HG03460 (cell line): ENCODE data around the gene ADAMTSL4.

Source experiments
- ATAC-seq: cut with Tn5 transposase; IDR thresholded peaks from one replicate; pipeline ENCODE4 v1.9.1; 2021; ENCODE audit not compliant: unreplicated experiment

ADAMTSL4 gene

DNA sequence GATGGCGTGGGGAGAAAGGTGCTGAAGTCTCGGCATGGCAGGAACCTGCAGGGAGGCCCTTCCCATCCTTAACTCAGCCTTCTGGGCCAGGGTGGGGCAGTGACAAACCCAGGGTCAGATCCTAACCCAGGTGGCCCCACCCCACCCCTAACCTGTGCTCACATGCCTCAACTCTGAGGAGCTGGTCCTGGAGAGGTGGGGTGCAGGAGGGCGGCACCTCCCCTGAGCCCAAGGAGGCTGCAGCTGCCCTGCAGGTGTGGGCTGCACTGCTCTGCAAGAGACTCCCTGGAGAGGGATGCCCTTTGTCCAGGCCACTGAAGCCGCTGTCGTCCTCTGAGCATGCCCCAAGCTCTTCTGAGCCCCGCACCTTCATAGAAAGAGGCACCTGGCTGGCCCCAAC, 15.2 kb upstream of the ADAMTSL4 start:
- no peak for ATAC-seq

DNA sequence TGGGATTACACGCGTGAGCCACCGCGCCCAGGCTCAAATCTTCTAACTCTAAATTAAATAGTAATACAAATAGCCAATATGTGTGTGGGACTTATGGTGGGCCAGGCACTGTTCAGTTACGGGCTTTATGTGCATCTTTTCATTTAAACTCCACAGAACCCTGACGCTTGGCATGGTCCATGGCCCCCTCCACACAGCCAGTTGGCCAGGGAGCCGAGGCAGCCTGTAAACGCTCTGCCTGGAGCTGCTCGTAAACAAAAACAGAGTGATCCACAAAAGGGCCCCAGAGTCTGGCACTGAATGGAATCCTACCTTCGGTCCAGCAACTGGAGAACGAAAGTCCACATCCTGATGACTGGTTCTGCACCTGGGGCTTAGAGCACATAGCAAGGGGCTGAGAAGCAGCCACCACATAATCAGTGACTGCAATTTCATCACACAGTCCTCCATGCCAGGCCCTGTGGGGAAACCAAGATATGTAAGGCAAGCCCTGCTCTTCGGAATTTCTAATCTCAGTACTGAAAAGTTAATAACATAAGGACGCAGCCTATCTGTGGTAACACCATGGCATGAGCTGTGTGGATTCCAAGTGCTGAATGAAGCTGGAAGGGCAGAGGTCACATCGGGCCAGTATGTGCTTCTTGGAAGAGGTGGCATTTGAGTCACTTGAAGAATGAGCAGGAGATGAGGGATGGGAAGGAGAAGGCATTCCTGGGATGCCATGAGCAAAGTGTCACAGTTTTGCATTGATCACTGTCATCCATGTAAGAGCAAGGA, 13.5 kb upstream of the ADAMTSL4 start:
- ATAC-seq, result no peak

DNA sequence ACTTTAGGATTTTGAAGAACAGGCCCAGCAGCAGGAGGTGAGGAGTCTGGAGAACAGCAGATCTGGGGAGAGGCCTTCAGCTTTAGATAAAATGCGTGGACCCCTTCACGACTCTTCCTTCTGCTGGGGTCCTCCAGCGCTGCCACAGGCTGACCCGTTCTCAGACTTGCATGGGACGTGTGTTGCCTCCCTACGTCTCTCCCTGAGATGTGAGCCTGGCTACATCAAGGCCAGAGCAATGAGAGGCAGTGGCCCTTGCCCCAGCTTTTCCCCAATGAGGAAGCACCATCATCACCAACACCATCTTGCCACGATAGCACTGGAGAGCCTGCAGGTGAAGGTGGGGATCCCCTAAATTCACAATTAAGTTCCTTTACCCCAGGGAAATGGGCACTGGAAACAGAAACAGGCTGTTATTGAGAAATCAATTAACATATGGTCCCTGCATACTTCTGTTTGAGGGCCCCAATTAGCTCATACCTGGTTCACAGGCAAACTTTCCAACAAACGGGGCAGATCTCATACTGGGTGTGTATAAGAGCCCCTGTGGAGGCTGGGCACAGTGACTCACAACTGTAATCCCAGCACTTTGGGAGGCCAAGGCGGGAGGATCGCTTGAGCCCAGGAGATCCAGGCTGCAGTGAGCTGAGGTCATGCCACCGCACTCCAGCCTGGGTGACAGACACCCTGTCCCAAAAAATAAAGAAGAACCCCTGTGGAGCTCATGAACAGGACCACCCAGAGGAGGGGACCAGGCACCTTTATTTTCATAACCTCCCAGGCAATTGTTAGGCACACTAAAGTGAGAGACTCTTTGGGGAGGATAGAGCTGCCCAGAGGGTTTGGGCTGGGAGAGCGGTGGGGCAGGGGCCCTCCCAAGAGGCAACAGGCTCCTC, 12.1 kb upstream of the ADAMTSL4 start:
- no peak for ATAC-seq

DNA sequence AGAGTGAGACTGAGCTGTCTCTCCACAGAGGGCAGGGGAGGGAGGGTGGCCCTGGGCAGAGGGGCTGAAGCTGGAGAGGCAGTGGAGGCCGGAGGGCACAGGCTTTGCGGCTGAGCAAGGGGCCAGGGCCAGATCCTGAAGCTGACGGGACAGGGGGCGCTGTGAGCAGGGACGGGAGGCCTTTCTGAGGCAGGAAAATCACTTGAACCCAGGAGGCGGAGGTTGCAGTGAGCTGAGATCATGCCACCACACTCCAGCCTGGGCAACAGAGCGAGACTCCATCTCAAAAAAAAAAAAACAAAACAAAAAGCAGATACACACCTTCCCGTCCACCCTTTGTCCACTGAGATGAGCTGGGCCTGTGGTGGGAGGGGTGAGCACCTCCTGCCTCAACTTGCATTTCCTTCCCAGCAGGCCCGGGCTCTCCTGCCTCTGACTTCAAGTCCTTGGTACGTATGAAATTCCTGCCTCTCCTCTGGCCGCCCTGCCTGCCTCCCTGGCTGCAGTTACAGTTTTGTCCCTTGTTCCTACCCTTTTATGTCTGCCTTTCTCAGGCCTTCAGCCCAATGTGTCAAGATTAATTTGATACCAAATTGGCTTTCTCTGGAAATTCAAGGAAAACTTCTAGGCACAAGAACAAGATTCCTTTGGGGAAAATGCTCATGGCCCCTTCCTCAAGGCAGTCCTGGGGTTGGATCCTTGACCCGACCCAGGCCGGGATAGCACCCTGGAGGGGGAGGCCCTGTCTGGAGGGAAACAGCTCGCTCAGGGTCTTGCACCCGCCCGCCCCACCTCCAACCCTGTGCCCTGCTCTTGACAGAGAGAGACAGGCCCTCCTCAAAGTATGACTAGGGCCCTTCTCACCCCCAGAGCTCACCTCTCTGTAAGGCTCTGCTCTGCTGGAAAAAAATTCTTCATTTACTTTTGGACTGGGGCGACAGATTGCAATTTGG, 11.2 kb upstream of the ADAMTSL4 start:
- no peak for ATAC-seq

DNA sequence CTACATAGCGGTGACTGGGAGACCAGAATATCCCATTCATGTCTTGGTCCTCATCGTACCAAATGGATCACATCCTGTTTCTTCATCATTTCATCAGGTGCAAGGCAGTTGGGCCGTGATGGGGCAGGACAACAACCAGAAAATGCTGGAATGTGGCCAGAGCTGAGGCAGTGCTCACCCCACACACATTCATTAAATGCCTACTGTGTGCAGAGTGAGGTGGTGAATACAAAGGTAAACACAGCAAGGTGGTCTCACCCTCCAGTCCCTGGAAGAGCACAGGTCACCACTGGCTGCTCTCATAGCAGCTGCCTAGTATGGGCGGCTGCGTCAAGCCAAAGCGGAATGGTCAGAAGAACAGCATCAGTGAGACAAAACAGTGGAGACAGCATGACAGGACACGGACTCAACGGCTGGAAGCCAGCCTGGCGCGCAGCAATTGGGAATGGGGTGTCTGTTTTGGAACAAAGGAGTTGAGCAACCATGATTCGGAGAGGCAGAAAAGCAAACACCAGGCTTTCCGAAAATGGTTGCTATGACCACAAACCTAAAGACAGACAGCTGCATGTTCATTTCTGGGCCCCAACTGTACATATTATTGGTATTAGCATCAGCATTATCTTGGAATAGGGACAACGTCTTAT, 5.6 kb upstream of the ADAMTSL4 start:
- no peak for ATAC-seq

DNA sequence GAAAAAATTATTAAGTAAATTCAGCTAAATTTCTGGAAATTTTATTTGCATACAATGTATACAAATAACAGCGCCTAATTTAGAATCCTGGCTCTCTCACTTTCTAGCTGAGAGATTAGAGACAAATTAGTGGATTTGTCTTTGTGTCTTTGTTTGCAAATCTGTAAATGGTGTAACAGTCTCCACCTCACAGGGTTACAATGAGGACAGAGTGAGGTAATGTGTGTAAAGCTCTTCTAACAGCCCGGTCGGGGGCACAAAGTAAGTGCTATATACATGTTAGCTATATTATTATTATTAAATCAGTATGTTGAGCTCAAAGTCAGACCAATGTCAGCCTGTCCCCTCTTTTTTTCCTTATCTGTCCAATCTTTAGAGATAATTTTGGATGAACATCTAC, 5.0 kb upstream of the ADAMTSL4 start:
- no peak for ATAC-seq

DNA sequence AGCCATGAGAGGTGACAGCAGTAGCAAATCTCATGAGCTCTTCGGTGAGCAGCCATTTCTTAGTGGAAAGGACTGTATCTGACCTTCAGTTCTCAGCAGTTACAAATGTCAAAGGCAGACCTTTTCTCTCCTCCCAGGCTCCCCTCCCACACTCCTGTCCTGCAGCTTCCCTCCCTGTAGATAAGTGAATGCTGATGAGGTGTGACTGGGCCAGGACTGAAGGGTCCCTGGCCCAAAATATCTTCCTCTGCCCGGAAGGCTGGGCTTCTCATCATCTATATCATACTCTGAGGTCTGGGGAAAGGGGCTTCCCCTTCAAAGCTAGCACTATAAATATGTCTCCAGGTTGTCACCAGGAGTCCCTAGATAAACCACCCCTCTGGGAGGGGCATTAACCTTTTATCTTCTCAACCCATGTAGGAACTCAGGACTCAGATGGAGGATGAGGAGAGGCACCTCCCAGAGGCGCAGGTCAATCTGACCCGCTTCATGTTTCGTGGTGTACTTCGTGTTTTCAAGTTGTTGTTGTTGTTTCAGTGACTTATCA, 3.6 kb upstream of the ADAMTSL4 start:
- ATAC-seq, result no peak

DNA sequence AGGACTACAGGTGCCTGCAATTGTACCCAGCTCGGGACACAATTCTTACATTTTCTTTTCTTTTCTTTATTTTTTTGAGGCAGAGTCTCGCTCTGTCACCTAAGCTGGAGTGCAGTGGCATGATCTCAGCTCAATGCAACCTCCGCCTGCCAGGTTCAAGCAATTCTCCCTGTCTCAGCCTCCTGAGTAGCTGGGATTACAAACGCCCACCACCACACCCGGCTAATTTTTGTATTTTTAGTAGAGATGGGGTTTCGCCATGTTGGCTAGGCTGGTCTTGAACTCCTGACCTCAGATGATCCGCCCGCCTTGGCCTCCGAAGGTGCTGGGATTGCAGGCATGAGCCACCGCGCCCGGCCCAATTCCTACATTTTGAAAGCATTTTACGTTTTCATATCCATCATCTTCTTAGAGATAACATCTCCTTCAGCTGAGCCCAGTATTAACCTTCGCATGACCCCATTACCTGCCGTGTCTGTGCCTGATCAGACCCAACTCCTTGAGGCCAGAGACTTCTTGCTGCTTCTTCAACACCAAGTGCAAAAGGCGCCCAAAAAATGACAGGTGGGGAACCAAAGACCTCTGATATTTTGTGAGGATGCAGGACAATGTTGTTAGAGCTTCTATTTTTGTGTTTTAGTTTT, 2.8 kb upstream of the ADAMTSL4 start:
- ATAC-seq, result no peak

DNA sequence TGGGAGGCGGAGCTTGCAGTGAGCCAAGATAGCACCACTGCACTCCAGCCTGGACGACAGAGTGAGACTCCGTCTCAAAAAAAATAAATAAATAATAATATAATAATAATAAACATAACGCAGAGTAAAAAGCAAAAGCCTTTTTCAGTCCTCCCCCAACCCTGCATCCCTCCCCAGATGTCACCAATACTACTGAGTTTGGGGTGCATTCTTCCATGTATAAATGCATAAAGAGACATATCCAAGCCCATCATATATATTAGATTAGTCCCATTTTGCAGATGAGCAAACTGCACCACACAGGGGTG, 930 bp upstream of the ADAMTSL4 start:
- ATAC-seq, result no peak

DNA sequence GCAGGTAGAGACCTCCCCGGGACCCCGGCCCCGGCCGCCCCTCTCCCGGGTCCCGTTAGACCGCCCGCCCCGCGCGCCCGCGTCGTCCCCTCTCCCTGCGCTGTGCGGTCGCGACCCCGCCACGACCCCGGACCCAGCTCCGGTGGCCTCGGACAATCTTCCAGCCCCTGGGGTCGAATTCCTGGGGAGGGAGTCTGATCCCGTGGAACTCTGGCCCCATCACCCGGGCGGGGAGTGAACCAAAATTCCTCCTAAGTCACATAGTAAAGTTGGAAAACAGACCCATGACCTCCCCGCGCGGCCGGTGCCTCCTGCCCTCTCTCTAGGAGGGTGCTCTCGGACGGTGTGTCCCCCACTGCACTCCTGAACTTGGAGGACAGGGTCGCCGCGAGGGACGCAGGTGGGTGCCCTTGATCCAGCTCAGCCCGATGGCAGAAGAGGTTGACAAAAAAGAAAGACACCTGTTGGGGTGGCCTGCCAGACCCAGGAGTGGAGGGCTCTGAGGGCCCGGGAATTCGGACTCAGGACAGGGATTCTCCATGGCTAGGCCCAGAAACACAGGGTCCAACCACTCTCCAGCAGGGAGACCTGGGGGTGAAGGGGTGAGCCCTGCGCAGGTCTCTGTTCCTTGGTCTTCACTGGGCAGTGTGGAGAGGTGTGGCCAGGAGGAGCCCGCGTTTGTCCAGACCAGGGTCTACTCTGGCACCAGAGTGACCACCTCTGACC, 451 bp downstream of the ADAMTSL4 start:
- ATAC-seq, result no peak

DNA sequence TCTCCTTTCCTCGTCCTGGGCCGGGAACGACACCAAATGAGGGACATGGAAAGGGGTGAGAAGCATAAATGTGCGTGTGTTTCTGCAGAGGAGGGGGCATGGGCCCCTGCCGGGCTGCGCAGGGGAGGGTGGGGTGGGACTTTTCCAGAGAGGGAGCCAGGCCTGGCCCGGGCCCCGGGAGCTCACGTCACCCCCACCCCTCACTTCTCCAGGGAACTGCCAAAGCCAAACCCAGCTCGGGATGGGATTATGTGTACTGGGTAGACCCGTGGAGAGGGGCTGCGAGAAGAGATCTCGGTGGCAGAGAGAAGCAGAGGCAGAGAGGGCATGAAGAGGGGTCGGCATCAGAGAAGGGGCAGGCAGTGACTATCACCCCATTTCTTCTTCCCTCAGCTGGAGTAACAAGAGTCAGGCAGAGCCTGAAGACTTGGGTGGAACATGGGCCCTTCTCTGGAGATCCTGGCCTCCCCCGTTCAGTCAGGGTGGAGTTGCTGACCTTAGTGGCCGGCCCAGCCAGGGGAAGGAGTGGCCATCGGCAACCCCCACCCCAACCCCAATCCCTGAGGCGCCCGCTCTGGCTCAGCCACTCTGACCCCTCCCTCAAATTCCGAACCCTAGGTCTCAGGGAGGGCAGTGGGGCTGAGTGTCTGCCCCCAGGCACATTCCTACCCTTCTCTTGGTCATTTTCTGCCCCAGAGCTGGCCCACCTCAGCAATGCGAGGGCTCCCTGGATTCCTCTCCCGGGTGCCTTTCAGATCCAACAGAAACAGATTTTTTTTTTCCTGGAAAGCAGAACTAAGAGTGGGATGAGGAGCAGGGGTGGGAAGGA, 1.2 kb downstream of the ADAMTSL4 start:
- no peak for ATAC-seq

DNA sequence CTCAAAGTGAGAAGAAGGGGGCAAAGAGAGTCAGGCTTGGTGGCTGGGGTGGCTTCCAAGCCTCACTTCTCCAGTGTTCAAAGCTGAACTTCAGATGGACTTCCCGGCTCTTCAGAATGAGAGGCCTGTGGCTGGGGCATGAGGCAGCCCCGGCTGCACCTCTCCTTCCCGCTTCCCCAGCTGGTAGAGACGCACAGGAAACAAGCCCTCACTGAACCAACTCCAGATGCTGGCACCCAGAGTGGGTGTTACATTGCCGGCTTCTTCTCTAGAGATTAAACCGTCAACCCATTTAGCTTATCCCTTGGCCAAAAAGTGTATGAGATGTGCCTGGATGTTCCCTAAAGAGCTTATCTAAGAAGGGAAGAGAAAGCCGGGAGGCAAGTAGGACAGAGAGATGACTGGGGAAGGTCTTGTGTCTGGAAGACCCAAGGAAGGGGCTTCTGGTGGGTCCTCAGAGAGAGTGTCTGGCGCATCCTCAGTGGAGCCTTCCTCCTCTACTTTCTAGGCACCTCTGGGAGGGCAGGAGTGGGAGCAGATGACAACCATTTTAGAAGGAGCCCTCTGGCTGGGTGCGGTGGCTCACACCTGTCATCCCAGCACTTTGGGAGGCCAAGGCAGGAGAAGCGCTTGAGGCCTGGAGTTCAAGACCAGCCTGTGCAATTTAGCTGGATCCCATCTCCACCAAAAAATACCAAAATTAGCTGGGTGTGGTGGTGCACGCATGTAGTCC, 2.0 kb downstream of the ADAMTSL4 start:
- no peak for ATAC-seq

DNA sequence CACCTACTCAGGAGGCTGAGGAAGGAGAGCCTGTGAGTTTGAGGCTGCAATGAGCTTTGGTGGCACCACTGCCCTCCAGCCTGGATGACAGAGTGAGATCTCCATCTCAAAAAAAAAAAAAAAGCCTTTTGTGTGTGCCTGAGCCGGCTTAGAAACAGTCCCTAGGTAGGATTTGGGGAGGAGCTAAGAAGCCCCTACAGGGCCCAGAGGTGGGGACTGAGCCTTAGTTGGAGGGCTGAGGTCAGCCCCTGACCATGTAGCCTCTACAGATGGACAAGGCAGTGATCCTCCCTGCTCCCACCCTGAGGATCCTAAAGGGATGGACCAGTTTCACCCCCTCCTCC, 2.5 kb downstream of the ADAMTSL4 start:
- no peak for ATAC-seq

DNA sequence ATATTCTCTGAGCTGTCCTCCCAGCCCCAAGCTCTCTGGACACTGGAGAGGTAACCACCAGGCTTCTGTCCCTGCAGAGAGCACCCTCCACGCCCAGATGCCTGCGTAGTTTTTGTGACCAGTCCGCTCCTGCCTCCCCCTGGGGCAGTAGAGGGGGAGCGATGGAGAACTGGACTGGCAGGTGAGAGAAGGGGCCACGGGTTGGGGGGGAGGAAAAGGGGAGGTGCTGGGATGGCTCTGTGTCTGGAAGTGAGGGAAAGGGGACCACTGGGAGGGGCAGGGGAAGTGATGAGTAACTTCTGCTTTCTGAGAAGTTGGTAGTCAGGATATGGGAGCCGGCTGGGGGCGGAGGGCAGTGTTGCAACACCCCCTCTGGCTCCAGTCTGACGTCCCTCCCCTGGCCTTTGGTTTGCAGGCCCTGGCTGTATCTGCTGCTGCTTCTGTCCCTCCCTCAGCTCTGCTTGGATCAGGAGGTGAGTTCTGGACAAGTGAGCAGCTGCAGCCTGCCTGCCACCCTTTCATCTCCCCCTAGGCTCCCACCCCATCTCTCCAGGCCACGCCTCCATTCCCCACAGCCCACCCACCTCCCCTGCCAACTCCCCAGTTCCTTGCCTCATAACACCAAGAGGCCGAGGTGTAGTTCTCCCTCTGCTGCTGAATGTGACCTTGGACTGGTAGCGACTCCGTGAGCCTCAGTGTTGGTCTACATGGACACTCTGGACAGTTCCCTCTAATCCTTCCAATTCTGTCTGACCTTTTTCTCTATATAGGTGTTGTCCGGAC, 3.1 kb downstream of the ADAMTSL4 start:
- ATAC-seq, result no peak

DNA sequence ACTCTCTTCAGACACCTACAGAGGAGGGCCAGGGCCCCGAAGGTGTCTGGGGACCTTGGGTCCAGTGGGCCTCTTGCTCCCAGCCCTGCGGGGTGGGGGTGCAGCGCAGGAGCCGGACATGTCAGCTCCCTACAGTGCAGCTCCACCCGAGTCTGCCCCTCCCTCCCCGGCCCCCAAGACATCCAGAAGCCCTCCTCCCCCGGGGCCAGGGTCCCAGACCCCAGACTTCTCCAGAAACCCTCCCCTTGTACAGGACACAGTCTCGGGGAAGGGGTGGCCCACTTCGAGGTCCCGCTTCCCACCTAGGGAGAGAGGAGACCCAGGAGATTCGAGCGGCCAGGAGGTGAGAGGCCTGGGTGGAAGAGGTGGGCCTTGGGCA, 3.7 kb downstream of the ADAMTSL4 start:
- ATAC-seq, result no peak

DNA sequence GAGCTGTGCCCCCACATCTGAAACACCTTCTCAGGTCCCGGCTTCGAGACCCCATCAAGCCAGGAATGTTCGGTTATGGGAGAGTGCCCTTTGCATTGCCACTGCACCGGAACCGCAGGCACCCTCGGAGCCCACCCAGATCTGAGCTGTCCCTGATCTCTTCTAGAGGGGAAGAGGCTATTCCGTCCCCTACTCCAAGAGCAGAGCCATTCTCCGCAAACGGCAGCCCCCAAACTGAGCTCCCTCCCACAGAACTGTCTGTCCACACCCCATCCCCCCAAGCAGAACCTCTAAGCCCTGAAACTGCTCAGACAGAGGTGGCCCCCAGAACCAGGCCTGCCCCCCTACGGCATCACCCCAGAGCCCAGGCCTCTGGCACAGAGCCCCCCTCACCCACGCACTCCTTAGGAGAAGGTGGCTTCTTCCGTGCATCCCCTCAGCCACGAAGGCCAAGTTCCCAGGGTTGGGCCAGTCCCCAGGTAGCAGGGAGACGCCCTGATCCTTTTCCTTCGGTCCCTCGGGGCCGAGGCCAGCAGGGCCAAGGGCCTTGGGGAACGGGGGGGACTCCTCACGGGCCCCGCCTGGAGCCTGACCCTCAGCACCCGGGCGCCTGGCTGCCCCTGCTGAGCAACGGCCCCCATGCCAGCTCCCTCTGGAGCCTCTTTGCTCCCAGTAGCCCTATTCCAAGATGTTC, 4.3 kb downstream of the ADAMTSL4 start:
- no peak for ATAC-seq

DNA sequence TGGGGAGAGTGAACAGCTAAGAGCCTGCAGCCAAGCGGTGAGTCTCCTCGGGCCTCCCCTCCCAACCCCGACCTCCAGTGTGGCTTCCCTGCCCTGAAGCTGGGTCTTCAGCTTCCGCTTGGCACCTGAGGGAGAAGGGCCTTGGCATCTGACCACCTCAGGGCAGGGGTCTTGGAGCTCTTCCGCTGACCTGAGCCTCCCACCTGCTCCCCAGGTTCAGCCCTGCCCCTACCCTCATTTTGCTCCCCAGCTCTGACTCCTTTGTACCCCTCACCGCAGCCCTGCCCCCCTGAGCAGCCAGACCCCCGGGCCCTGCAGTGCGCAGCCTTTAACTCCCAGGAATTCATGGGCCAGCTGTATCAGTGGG, 4.9 kb downstream of the ADAMTSL4 start:
- no peak for ATAC-seq
